Mesenchymal stem cell (in vitro differentiated cells and primary cell): ENCODE measurements around the gene SLC27A3.
"Not testable (repeated sequence)": the region's sequence is repeated elsewhere in the genome, so short reads cannot be mapped to it uniquely, and the experiment has no call there.

ENCODE experiments used
- DNase-seq: peaks from one replicate; pipeline ENCODE4 v3.0.0-alpha.2; 2013
- H2AFZ ChIP-seq: one replicate; pipeline ENCODE4 v1.6.1; 2013; ENCODE audit warnings: low read depth, mild to moderate bottlenecking, control low read depth, inconsistent platforms, low read length, moderate library complexity
- H2AK5ac ChIP-seq: 2 replicates; pipeline ENCODE4 v1.6.1; 2013; ENCODE audit warnings: low read length, moderate library complexity, mild to moderate bottlenecking, inconsistent platforms; ENCODE audit not compliant: severe bottlenecking
- H2BK120ac ChIP-seq: one replicate; pipeline ENCODE4 v1.6.1; 2013; ENCODE audit warnings: low read depth, mild to moderate bottlenecking, inconsistent platforms, low read length, moderate library complexity
- H2BK12ac ChIP-seq, 2 experiments: one replicate each; pipeline ENCODE4 v1.6.1; 2013; ENCODE audit warnings: inconsistent platforms in 2 of 2, low read length in 2 of 2, mild to moderate bottlenecking in 2 of 2, moderate library complexity in 2 of 2, control low read depth in 1 of 2
- H2BK15ac ChIP-seq: one replicate; pipeline ENCODE4 v1.6.1; 2013; ENCODE audit warnings: mild to moderate bottlenecking, low read depth, inconsistent platforms; ENCODE audit not compliant: poor library complexity, severe bottlenecking
- H2BK5ac ChIP-seq: 2 replicates; pipeline ENCODE4 v1.6.1; 2013; ENCODE audit warnings: low read depth, mild to moderate bottlenecking, low read length, control low read depth, inconsistent platforms; ENCODE audit not compliant: poor library complexity, severe bottlenecking
- H3K14ac ChIP-seq, 2 experiments: one replicate each; pipeline ENCODE4 v1.6.1; 2013; ENCODE audit warnings: inconsistent platforms in 2 of 2, low read length in 2 of 2, control low read depth in 1 of 2, mild to moderate bottlenecking in 1 of 2, moderate library complexity in 1 of 2
- H3K18ac ChIP-seq, 2 experiments: one replicate each; pipeline ENCODE4 v1.6.1; 2013; ENCODE audit warnings: inconsistent platforms in 2 of 2, low read length in 2 of 2, control low read depth in 1 of 2, low read depth in 1 of 2, mild to moderate bottlenecking in 1 of 2
- H3K23ac ChIP-seq, 2 experiments: one replicate each; pipeline ENCODE4 v1.6.1; 2013; ENCODE audit warnings: inconsistent platforms in 2 of 2, low read length in 2 of 2, mild to moderate bottlenecking in 2 of 2, moderate library complexity in 2 of 2, control low read depth in 1 of 2
- H3K27ac ChIP-seq: 2 replicates; pipeline ENCODE4 v1.5.1; 2013; ENCODE audit warnings: mild to moderate bottlenecking, moderate library complexity, low read length, control low read depth, inconsistent platforms; ENCODE audit not compliant: poor library complexity, severe bottlenecking
- H3K27me3 ChIP-seq, 2 experiments: 2 replicates each; pipeline versions ENCODE4 v1.6.1 to v1.7.0; 2013; ENCODE audit warnings: low read length in 2 of 2, mild to moderate bottlenecking in 2 of 2, moderate library complexity in 2 of 2, control low read depth in 1 of 2, inconsistent platforms in 1 of 2; ENCODE audit not compliant: control insufficient read depth in 1 of 2, insufficient read depth in 1 of 2
- H3K36me3 ChIP-seq, 2 experiments: 2 replicates each; pipeline versions ENCODE4 v1.6.1 to v1.7.0; 2013; ENCODE audit warnings: low read length in 2 of 2, control low read depth in 1 of 2, inconsistent platforms in 1 of 2, low read depth in 1 of 2, mild to moderate bottlenecking in 1 of 2; ENCODE audit not compliant: insufficient read depth in 2 of 2, control insufficient read depth in 1 of 2
- H3K4ac ChIP-seq, 2 experiments: one replicate each; pipeline ENCODE4 v1.6.1; 2013; ENCODE audit warnings: inconsistent platforms in 2 of 2, low read length in 2 of 2, mild to moderate bottlenecking in 2 of 2, moderate library complexity in 2 of 2, control low read depth in 1 of 2, low read depth in 1 of 2
- H3K4me1 ChIP-seq: 2 replicates; pipeline ENCODE4 v1.6.1; 2013; ENCODE audit warnings: low read depth, low read length, control low read depth; ENCODE audit not compliant: control insufficient read depth, insufficient read depth
- H3K4me2 ChIP-seq: 2 replicates; pipeline ENCODE4 v1.6.1; 2013; ENCODE audit warnings: low read length, mild to moderate bottlenecking, inconsistent platforms; ENCODE audit not compliant: poor library complexity, severe bottlenecking
- H3K4me3 ChIP-seq, 2 experiments: 2 replicates each; pipeline versions ENCODE4 v1.5.1 to v1.7.0; 2013; ENCODE audit warnings: low read length in 2 of 2, mild to moderate bottlenecking in 2 of 2, control low read depth in 1 of 2, low read depth in 1 of 2; ENCODE audit not compliant: insufficient read depth in 1 of 2
- H3K79me1 ChIP-seq: replicated peaks from 2 replicates; pipeline ENCODE4 v1.6.1; 2013; ENCODE audit warnings: mild to moderate bottlenecking, control low read depth, low read length, inconsistent platforms; ENCODE audit not compliant: poor library complexity, severe bottlenecking
- H3K9ac ChIP-seq: 2 replicates; pipeline ENCODE4 v1.7.0; 2013; ENCODE audit warnings: mild to moderate bottlenecking, low read length, moderate library complexity
- H3K9me3 ChIP-seq: 2 replicates; pipeline ENCODE4 v1.7.0; 2013; ENCODE audit warnings: mild to moderate bottlenecking, low read length; ENCODE audit not compliant: control insufficient read depth
- H4K8ac ChIP-seq: one replicate; pipeline ENCODE4 v1.6.1; 2013; ENCODE audit warnings: inconsistent platforms, mild to moderate bottlenecking, low read length, moderate library complexity
- H4K91ac ChIP-seq: one replicate; pipeline ENCODE4 v1.6.1; 2013; ENCODE audit warnings: mild to moderate bottlenecking, low read length, inconsistent platforms
- WGBS: methylation state at CpG from one replicate; pipeline ENCODE4 v1.1.7; 2013; ENCODE audit warnings: mixed read lengths; 5-methylcytosine and 5-hydroxymethylcytosine counted together

Gene SLC27A3

GRCh38 chr1:153764310-153764709, 10.9 kb upstream of the SLC27A3 start:
- H2BK5ac ChIP-seq: no peak overlapping the region
- no peak overlapping the region for H3K27ac ChIP-seq
- H2AFZ ChIP-seq: no peak overlapping the region

GRCh38 chr1:153766663-153767062, 8.5 kb upstream of the SLC27A3 start:
- not testable (repeated sequence) for H2BK15ac ChIP-seq, H3K23ac ChIP-seq, H2AFZ ChIP-seq, H3K4me3 ChIP-seq, H4K8ac ChIP-seq, H3K79me1 ChIP-seq, H3K4me1 ChIP-seq, H3K14ac ChIP-seq, H2AK5ac ChIP-seq, H2BK120ac ChIP-seq, DNase-seq, H3K9ac ChIP-seq, H3K27ac ChIP-seq, H2BK5ac ChIP-seq, H4K91ac ChIP-seq, H3K4ac ChIP-seq, H3K4me2 ChIP-seq, H3K9me3 ChIP-seq, H3K27me3 ChIP-seq, H3K18ac ChIP-seq, H2BK12ac ChIP-seq
- 94% methylated on average over 7 of the region's 10 CpGs for WGBS
- H3K36me3 ChIP-seq: peaks cover 72 to 93% of the 10 kb centered on the region in 2 experiments

More at GRCh38 chr1:153764310-153764709, 10.9 kb upstream of the SLC27A3 start:
- Histone ChIP-seq H3K4ac (no peak overlapping the region), H3K4me3 (no peak overlapping the region), H2AK5ac (no peak overlapping the region), H2BK15ac (no peak overlapping the region), H3K9ac (peak overlapping the region; percentile 6), H3K36me3 (peaks cover 72 to 88% of the 10 kb centered on the region in 2 experiments), H4K8ac (no peak overlapping the region), H3K4me1 (no peaks in the 10 kb centered on the region), H3K23ac (no peak overlapping the region), H3K27me3 (no peaks in the 10 kb centered on the region), H3K4me2 (no peak overlapping the region), H3K9me3 (no peaks in the 10 kb centered on the region), H2BK12ac (no peak overlapping the region), H4K91ac (peak overlapping the region; percentile 14), H3K14ac (no peak overlapping the region), H3K79me1 (no peaks in the 10 kb centered on the region), H2BK120ac (no peak overlapping the region), H3K18ac (no peak overlapping the region)
- 97% methylated on average over 5 of the region's 5 CpGs for WGBS
- no peak for DNase-seq

GRCh38 chr1:153767519-153767918, 7.7 kb upstream of the SLC27A3 start:
- no peaks in the 10 kb centered on the region for H3K4me1 ChIP-seq
- 96% methylated on average over 11 of the region's 11 CpGs for WGBS
- H3K27ac ChIP-seq: no peak overlapping the region
- H3K9ac ChIP-seq: no peak overlapping the region
- no peak overlapping the region for H4K8ac ChIP-seq
- no peak overlapping the region for H3K4me2 ChIP-seq
- no peak overlapping the region for H4K91ac ChIP-seq
- no peak overlapping the region for H2BK15ac ChIP-seq
- H3K4me3 ChIP-seq: no peak overlapping the region
- no peaks in the 10 kb centered on the region for H3K79me1 ChIP-seq
- H2BK120ac ChIP-seq: no peak overlapping the region
- H2BK5ac ChIP-seq: no peak overlapping the region
- no peak overlapping the region for H3K14ac ChIP-seq
- H3K18ac ChIP-seq: no peak overlapping the region
- H3K27me3 ChIP-seq: no peaks in the 10 kb centered on the region
- H2AK5ac ChIP-seq: no peak overlapping the region
- H3K9me3 ChIP-seq: no peaks in the 10 kb centered on the region
- H2AFZ ChIP-seq: no peak overlapping the region
- no peak overlapping the region for H3K23ac ChIP-seq
- H3K4ac ChIP-seq: no peak overlapping the region
- no peak for DNase-seq
- no peak overlapping the region for H2BK12ac ChIP-seq
- peaks cover 77 to 93% of the 10 kb centered on the region in 2 experiments for H3K36me3 ChIP-seq

GRCh38 chr1:153768316-153769181, 6.7 kb upstream of the SLC27A3 start:
- WGBS: 97% methylated on average over 4 of the region's 4 CpGs
- H3K18ac ChIP-seq: no peak overlapping the region

More at GRCh38 chr1:153768316-153769181, 6.7 kb upstream of the SLC27A3 start:
- Histone ChIP-seq H3K36me3 (peaks cover 77 to 93% of the 10 kb centered on the region in 2 experiments), H3K79me1 (no peaks in the 10 kb centered on the region), H3K4me3 (no peak overlapping the region), H2AK5ac (no peak overlapping the region), H3K4me1 (no peaks in the 10 kb centered on the region), H2AFZ (no peak overlapping the region), H2BK5ac (no peak overlapping the region), H3K4ac (no peak overlapping the region), H4K8ac (no peak overlapping the region), H3K14ac (no peak overlapping the region), H2BK120ac (no peak overlapping the region), H4K91ac (no peak overlapping the region), H3K23ac (no peak overlapping the region), H2BK12ac (no peak overlapping the region), H2BK15ac (no peak overlapping the region), H3K27me3 (no peaks in the 10 kb centered on the region), H3K4me2 (no peak overlapping the region), H3K9ac (no peak overlapping the region), H3K9me3 (no peaks in the 10 kb centered on the region), H3K27ac (no peak overlapping the region)
- no peak for DNase-seq
